DOHH2 (cell line): ENCODE results near the gene MS4A15.

Source experiments
- H3F3A ChIP-seq: fragments of 200-600 bp; sonication (generic), shearing (Covaris generic); 2 replicates; pipeline ENCODE4 v1.6.0; 2016; ENCODE audit warnings: antibody characterized with exemption, mild to moderate bottlenecking; ENCODE audit not compliant: control insufficient read depth, insufficient read depth
- H3K27ac ChIP-seq: fragments of 200-600 bp; sonication (generic); 2 replicates; pipeline ENCODE4 v1.5.1; 2014; ENCODE audit warnings: low read depth, mild to moderate bottlenecking, low read length, moderate library complexity
- H3K27me3 ChIP-seq: fragments of 200-600 bp; sonication (generic); 2 replicates; pipeline ENCODE4 v1.6.1; 2014; ENCODE audit warnings: mild to moderate bottlenecking, low read length, mixed read lengths; ENCODE audit not compliant: control insufficient read depth
- H3K36me3 ChIP-seq: fragments of 200-600 bp; sonication (generic); 2 replicates; pipeline ENCODE4 v1.6.1; 2014; ENCODE audit warnings: mild to moderate bottlenecking, low read length, moderate library complexity, mixed read lengths; ENCODE audit not compliant: control insufficient read depth
- H3K4me1 ChIP-seq: fragments of 200-600 bp; sonication (generic); 2 replicates; pipeline ENCODE4 v1.6.1; 2014; ENCODE audit warnings: mild to moderate bottlenecking, low read length, mixed read lengths; ENCODE audit not compliant: control insufficient read depth
- H3K4me2 ChIP-seq: fragments of 200-600 bp; sonication (generic); 2 replicates; pipeline ENCODE4 v1.6.0; 2014; ENCODE audit warnings: mild to moderate bottlenecking, low read length, moderate library complexity
- H3K4me3 ChIP-seq: fragments of 200-600 bp; sonication (generic); 2 replicates; pipeline ENCODE4 v1.5.1; 2014; ENCODE audit warnings: mild to moderate bottlenecking, low read length, mixed read lengths
- H3K79me2 ChIP-seq: fragments of 200-600 bp; sonication (generic); 2 replicates; pipeline ENCODE4 v1.6.1; 2014; ENCODE audit warnings: mild to moderate bottlenecking, low read length, mixed read lengths; ENCODE audit not compliant: control insufficient read depth
- H3K9me2 ChIP-seq: fragments of 200-600 bp; sonication (generic); replicated peaks from 2 replicates; pipeline ENCODE4 v1.6.1; 2014; ENCODE audit warnings: mild to moderate bottlenecking, low read length, mixed read lengths; ENCODE audit not compliant: control insufficient read depth
- H3K9me3 ChIP-seq: fragments of 200-600 bp; sonication (generic); 2 replicates; pipeline ENCODE4 v1.6.1; 2014; ENCODE audit warnings: antibody characterized with exemption, low read length, mixed read lengths; ENCODE audit not compliant: control insufficient read depth, insufficient read depth
- H4K20me1 ChIP-seq: fragments of 200-600 bp; sonication (generic); 2 replicates; pipeline ENCODE4 v1.6.0; 2014; ENCODE audit warnings: low read depth, mild to moderate bottlenecking, antibody characterized with exemption, low read length, moderate library complexity; ENCODE audit not compliant: control insufficient read depth, insufficient read depth
- EZH2phosphoT487 ChIP-seq: fragments of 200-600 bp; sonication (generic); IDR thresholded peaks from 2 replicates; pipeline ENCODE4 v1.6.1; 2017; ENCODE audit warnings: borderline replicate concordance, mild to moderate bottlenecking, antibody characterized with exemption, low read length, moderate library complexity, mixed read lengths
- TF ChIP-seq, protein P1 (sequence below): fragments of 200-600 bp; sonication (generic); IDR thresholded peaks from one replicate; pipeline ENCODE4 v1.5.1; 2014; ENCODE audit warnings: antibody characterized with exemption, mild to moderate bottlenecking, low read depth, low read length; ENCODE audit not compliant: poor library complexity, severe bottlenecking

The MS4A15 gene

DNA sequence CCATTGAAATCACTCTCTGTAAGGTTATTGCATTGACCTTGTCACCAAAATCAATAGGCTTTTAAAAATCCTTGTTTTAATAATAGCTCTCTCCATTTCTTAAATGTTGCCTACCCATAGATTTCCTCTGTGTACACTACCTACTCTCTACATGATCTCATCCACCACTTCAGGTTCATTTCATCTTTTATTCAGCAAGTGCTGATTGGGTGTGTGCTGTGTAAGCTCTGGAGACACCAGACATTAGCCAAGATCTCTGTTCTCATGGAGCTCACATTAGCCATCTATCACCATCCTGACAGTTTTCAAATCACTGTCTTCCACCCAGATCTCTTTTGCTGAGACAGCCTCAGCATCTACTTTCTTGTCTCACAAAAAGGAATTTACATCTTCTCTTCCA is 24.1 kb downstream of the MS4A15 start:
- no peak overlapping the region for H3K27ac ChIP-seq
- no peaks in the 10 kb centered on the region for H3K9me3 ChIP-seq
- TF ChIP-seq, protein P1, sequence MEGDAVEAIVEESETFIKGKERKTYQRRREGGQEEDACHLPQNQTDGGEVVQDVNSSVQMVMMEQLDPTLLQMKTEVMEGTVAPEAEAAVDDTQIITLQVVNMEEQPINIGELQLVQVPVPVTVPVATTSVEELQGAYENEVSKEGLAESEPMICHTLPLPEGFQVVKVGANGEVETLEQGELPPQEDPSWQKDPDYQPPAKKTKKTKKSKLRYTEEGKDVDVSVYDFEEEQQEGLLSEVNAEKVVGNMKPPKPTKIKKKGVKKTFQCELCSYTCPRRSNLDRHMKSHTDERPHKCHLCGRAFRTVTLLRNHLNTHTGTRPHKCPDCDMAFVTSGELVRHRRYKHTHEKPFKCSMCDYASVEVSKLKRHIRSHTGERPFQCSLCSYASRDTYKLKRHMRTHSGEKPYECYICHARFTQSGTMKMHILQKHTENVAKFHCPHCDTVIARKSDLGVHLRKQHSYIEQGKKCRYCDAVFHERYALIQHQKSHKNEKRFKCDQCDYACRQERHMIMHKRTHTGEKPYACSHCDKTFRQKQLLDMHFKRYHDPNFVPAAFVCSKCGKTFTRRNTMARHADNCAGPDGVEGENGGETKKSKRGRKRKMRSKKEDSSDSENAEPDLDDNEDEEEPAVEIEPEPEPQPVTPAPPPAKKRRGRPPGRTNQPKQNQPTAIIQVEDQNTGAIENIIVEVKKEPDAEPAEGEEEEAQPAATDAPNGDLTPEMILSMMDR, result no peak
- TF ChIP-seq EZH2phosphoT487, result no peak
- no peaks in the 10 kb centered on the region for H4K20me1 ChIP-seq
- H3K27me3 ChIP-seq, result peaks cover 5% of the 10 kb centered on the region; the same call in 1 of the 2 replicates
- H3F3A ChIP-seq, result no peaks in the 10 kb centered on the region
- no peaks in the 10 kb centered on the region for H3K4me1 ChIP-seq
- no peak overlapping the region for H3K4me3 ChIP-seq
- H3K9me2 ChIP-seq, result no peaks in the 10 kb centered on the region
- H3K79me2 ChIP-seq, result no peaks in the 10 kb centered on the region
- H3K4me2 ChIP-seq, result no peak overlapping the region
- H3K36me3 ChIP-seq, result no peaks in the 10 kb centered on the region

DNA sequence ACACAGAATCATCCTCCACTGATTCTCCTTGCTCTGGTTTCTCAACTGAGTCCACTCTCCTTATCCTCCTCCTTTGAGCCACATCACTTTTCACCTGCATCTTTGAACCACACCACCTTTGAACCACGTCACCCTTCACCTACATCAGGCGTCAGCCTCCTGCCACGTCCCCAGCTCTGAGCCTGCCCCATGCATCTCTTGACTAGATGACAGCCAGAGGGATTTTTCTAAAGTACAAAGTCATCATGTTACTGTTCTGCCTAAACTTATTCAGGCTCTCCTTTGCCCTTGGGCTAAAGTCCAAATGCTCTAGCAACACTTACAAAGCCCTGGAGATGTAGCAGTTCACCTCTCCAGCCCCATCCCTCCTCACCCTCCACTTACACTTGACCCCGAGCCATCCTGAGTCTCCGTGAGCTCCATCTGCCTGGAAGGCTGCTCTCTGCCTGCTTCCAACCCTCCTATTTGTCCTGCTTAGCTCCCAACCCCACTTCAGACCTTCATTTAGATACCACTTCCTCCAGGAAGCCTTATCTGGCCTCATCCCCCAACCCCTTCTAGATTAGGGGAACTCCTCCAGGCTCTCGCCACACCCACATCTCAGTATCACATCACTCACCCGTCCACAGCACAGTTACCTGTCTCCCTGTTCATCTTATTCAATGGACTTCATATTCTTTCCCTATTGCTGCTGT is 24.8 kb downstream of the MS4A15 start:
- no peaks in the 10 kb centered on the region for H3K9me3 ChIP-seq
- no peaks in the 10 kb centered on the region for H3K79me2 ChIP-seq
- H3K27me3 ChIP-seq, result peaks cover 5% of the 10 kb centered on the region; the same call in 1 of the 2 replicates
- H3K4me3 ChIP-seq, result no peak overlapping the region
- no peaks in the 10 kb centered on the region for H3K36me3 ChIP-seq
- no peak overlapping the region for H3K27ac ChIP-seq
- no peak overlapping the region for H3K4me2 ChIP-seq
- no peaks in the 10 kb centered on the region for H3K9me2 ChIP-seq
- TF ChIP-seq, protein P1, result no peak
- TF ChIP-seq EZH2phosphoT487, result no peak
- no peaks in the 10 kb centered on the region for H3F3A ChIP-seq
- H3K4me1 ChIP-seq, result no peaks in the 10 kb centered on the region
- no peaks in the 10 kb centered on the region for H4K20me1 ChIP-seq

DNA sequence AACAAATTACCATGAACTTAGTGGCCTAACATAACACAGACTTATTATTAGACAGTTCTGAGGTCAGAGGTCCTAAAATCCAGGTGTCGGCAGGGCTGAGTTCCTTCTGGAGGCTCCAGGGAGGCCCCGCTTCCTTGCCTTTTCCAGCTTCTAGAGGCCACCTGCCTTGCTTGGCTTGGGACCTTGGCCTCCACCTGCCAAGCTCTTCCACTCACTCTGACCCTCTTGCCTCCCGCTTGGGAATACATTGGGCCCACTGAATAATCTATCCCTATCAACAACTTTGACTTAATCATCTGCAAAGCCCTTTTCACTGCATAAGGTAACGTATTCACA is 25.3 kb downstream of the MS4A15 start:
- Histone ChIP-seq H3K4me3 (no peak overlapping the region), H3K9me3 (no peaks in the 10 kb centered on the region), H3K79me2 (no peaks in the 10 kb centered on the region), H3K27ac (no peak overlapping the region), H3F3A (no peaks in the 10 kb centered on the region), H3K27me3 (peaks cover 5% of the 10 kb centered on the region; the same call in 1 of the 2 replicates), H4K20me1 (no peaks in the 10 kb centered on the region), H3K36me3 (no peaks in the 10 kb centered on the region), H3K4me2 (no peak overlapping the region), H3K4me1 (no peaks in the 10 kb centered on the region), H3K9me2 (no peaks in the 10 kb centered on the region)
- no peak for TF ChIP-seq EZH2phosphoT487
- TF ChIP-seq, protein P1, result no peak
